Natural killer cell treated with Interleukin-12 subunit alpha and Interleukin-12 subunit beta and Interleukin-15 and Interleukin-18, amount 100 ng/mL, for 72 hours (primary cell): ENCODE measurements around the gene TFCP2. TPM values are rescaled to one million over a fixed set of nuclear protein-coding genes. Genes with fewer than 3 reads are reported as not detected.

Source experiments
- ATAC-seq, 2 donors: fragments of 150-1000 bp; cut with Tn5 transposase in 1 of 2; sonication (Bioruptor Pico), chemical (Tn5 transposase) in 1 of 2; 2 replicates each; pipeline ENCODE4 v1.10.0; 2021
- DNase-seq: peaks from one replicate; pipeline ENCODE4 v3.0.0; 2022; ENCODE audit warnings: low spot score
- H3K27ac Mint-ChIP-seq, 2 donors: 1 replicate in 1 of 2; 2 replicates in 1 of 2; pipeline ENCODE4 v1.8.0; 2022; ENCODE audit warnings: mixed read lengths in 2 of 2, mild to moderate bottlenecking in 1 of 2, moderate library complexity in 1 of 2
- H3K27me3 Mint-ChIP-seq, 2 donors: 1 replicate in 1 of 2; 2 replicates in 1 of 2; pipeline ENCODE4 v1.8.0; 2022; ENCODE audit warnings: mixed read lengths in 2 of 2
- H3K36me3 Mint-ChIP-seq: one replicate; pipeline ENCODE4 v1.8.0; 2022; ENCODE audit warnings: mixed read lengths
- H3K4me1 Mint-ChIP-seq, 2 donors: 1 replicate in 1 of 2; 2 replicates in 1 of 2; pipeline ENCODE4 v1.8.0; 2022; ENCODE audit warnings: low read depth in 2 of 2, mixed read lengths in 2 of 2, mild to moderate bottlenecking in 1 of 2
- H3K4me3 Mint-ChIP-seq: one replicate; pipeline ENCODE4 v1.8.0; 2022; ENCODE audit warnings: mixed read lengths
- H3K9me3 Mint-ChIP-seq: 2 replicates; pipeline ENCODE4 v1.8.0; 2022; ENCODE audit warnings: mixed read lengths
- total RNA-seq, 2 donors: library from RNA; stranded (reverse); gene quantifications; one replicate each; pipeline ENCODE4 v1.2.3, GENCODE V29; 2022

TFCP2 gene
- total RNA-seq, 2 donors from 2014 or later: 33.0 to 46.0 TPM

DNA sequence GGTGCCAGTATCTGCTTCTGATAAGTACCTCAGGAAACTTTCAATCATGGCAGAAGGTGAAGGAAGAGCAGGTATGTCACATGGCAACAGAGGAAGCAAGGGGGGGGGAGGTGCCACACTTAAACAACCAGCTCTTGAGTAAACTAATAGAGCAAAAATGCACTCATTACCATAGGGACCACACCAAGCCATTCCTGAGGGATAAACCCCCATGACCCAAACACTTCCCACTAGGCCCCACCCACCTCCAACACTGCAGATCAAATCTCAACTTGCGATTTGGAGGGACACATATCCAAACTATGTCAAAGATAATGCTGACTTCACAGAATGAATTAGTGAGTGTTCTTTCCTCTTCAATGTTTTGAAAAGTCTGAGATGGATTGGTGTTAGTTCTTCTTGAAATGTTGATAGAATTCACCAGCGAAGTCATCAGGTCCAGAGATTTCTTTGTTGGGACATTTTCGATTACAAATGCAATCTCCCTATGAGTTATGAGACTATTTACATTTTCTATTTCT lies 16.6 kb downstream of the TFCP2 start:
- ATAC-seq (no peak), DNase-seq (no peak)
- H3K27me3 Mint-ChIP-seq: no peaks in the 10 kb centered on the region
- H3K36me3 Mint-ChIP-seq: no peaks in the 10 kb centered on the region
- no peaks in the 10 kb centered on the region for H3K9me3 Mint-ChIP-seq
- H3K4me1 Mint-ChIP-seq: peaks cover 16 to 22% of the 10 kb centered on the region in 2 donors
- H3K27ac Mint-ChIP-seq: no peak overlapping the region
- H3K4me3 Mint-ChIP-seq: no peak overlapping the region

DNA sequence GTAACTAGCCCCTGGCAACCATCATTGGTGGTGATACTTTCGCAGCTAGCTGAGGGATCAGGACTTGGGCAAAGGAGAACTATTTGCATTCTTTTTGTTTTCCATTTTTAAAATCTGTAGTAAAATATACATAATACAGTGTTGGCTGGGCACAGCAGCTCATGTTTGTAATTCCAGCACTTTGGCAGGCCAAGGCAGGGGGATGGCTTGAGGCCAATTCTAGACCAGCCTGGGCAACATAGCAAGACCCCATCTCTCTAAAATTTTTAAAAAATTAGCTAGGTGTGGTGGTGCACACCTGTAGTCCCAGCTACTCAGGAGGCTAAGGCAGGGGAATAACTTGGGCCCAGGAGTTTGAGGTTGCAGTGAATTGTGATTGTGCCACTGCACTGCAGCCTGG lies 20.0 kb downstream of the TFCP2 start:
- ATAC-seq (no peak), DNase-seq (no peak)
- Mint-ChIP-seq H3K27me3 (no peaks in the 10 kb centered on the region), H3K27ac (no peak overlapping the region), H3K9me3 (no peaks in the 10 kb centered on the region), H3K4me3 (no peak overlapping the region), H3K4me1 (peaks cover 12 to 27% of the 10 kb centered on the region in 2 donors), H3K36me3 (no peaks in the 10 kb centered on the region)

GRCh38 chr12:51150777-51151176 lies 22.2 kb downstream of the TFCP2 start:
- Mint-ChIP-seq H3K27me3 (no peaks in the 10 kb centered on the region), H3K9me3 (no peaks in the 10 kb centered on the region), H3K4me3 (no peak overlapping the region), H3K4me1 (peaks cover 12 to 32% of the 10 kb centered on the region in 2 donors), H3K27ac (no peak overlapping the region), H3K36me3 (no peaks in the 10 kb centered on the region)
- ATAC-seq (no peak), DNase-seq (no peak)

DNA sequence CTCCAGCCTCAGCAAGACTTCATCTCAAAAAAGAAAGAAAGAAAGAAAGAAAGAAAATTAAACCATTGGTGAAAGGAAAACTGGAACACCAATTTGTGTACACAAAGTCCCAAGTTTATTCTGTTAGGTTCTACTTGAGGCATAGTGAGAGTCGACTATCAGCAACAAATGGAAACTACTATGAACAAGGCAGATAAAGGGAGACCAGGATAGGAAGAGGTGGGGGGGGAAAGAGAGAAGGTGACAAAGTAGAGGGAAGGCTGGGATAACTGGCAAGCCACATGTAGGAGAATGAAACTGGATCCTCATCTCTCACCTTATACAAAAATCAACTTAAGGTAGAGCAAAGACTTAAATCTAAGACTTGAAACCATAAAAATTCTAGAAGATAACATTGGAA lies 25.6 kb downstream of the TFCP2 start:
- Mint-ChIP-seq H3K27me3 (no peaks in the 10 kb centered on the region), H3K36me3 (peaks cover 6% of the 10 kb centered on the region), H3K4me1 (peaks cover 14 to 33% of the 10 kb centered on the region in 2 donors), H3K9me3 (no peaks in the 10 kb centered on the region), H3K4me3 (no peak overlapping the region), H3K27ac (no peak overlapping the region)
- no peak for ATAC-seq
- DNase-seq: no peak

GRCh38 chr12:51139292-51139844 lies 33.6 kb downstream of the TFCP2 start:
- no peak overlapping the region for H3K27ac Mint-ChIP-seq
- H3K4me1 Mint-ChIP-seq: peaks cover 9 to 11% of the 10 kb centered on the region in 2 donors
- ATAC-seq: no peak
- H3K36me3 Mint-ChIP-seq: peaks cover 6% of the 10 kb centered on the region
- no peaks in the 10 kb centered on the region for H3K27me3 Mint-ChIP-seq
- no peak overlapping the region for H3K4me3 Mint-ChIP-seq
- no peak for DNase-seq
- no peaks in the 10 kb centered on the region for H3K9me3 Mint-ChIP-seq

DNA sequence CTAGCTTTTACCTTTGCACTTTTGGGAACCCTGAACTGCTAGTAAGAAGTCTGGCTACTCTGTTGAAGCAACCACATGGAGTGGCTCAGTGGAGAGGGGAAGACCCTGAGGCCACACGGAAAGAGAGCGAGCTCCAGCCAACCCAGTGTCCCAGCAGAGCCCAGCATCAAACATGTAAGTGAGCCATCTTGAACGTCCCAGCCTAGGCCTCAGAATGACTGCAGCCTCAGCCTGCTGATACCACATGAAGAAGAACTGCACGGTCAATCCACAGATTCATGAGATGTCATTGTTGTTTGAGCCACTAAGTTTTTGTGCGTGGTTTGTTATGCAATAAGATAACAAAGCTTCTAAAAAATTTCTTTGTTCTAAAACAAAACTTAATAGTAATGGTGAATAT lies 40.2 kb downstream of the TFCP2 start:
- Mint-ChIP-seq H3K4me3 (no peak overlapping the region), H3K27ac (no peak overlapping the region), H3K36me3 (no peaks in the 10 kb centered on the region), H3K4me1 (no peaks in the 10 kb centered on the region), H3K27me3 (no peaks in the 10 kb centered on the region), H3K9me3 (no peaks in the 10 kb centered on the region)
- ATAC-seq (no peak), DNase-seq (no peak)

- H3K9me3 Mint-ChIP-seq: no peaks in the 10 kb centered on the region
- H3K4me3 Mint-ChIP-seq: no peak overlapping the region
- no peaks in the 10 kb centered on the region for H3K27me3 Mint-ChIP-seq
- no peak overlapping the region for H3K27ac Mint-ChIP-seq
- H3K36me3 Mint-ChIP-seq: no peaks in the 10 kb centered on the region
- DNase-seq: no peak
- H3K4me1 Mint-ChIP-seq: peaks cover 0 to 2% of the 10 kb centered on the region in 2 donors
- ATAC-seq: no peak
Observed at GRCh38 chr12:51131745-51132521, 41.0 kb downstream of the TFCP2 start.

DNA sequence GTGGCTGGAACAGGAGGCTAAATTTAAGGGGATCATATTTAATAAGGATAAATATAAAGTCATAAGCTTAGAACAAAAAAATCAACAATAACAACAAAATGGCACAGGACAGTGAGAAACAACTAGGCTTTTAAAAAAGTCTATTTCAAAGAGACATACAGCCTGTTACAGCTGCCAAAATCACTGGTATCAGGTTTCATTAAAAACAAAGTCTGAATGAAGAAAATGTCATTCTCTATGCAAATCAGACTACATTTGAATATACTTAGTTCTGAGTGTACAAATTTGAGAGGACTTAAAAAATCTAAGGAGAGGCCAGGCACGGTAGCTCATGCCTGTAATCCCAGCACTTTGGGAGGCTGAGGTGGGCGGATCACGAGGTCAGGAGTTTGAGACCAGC lies 44.0 kb downstream of the TFCP2 start:
- DNase-seq (no peak), ATAC-seq (no peak)
- Mint-ChIP-seq H3K36me3 (no peaks in the 10 kb centered on the region), H3K4me1 (peaks cover 4 to 5% of the 10 kb centered on the region in 2 donors), H3K27me3 (no peaks in the 10 kb centered on the region), H3K9me3 (no peaks in the 10 kb centered on the region), H3K27ac (no peak overlapping the region), H3K4me3 (no peak overlapping the region)

- Mint-ChIP-seq H3K27ac (peak overlapping the region in 1 of 2 donors; percentile 22), H3K9me3 (no peaks in the 10 kb centered on the region), H3K4me1 (peaks cover 4 to 5% of the 10 kb centered on the region in 2 donors), H3K27me3 (no peaks in the 10 kb centered on the region), H3K36me3 (no peaks in the 10 kb centered on the region), H3K4me3 (no peak overlapping the region)
- ATAC-seq: no peak
- DNase-seq: no peak
Observed at GRCh38 chr12:51127050-51127729, 45.7 kb downstream of the TFCP2 start.

DNA sequence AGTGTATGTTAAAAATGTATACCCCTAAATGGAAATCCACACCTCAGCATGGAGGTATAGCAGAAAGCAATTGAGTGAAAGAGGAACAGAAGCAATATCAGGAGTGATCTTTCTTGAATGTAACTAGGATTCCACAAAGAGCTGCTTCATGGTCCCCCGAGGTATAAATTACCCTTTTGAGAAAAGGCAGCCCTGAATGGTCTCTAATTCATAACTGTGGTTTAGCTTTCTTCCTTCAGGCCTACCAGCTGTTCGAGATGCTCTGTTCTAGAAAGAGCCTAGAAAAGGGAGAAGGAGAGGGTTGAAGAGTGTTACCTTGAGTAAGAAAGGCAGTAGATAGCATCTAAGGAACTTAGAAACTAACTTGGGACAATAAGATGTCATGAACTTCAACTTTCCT lies 46.6 kb downstream of the TFCP2 start:
- Mint-ChIP-seq H3K27ac (peak overlapping the region in 1 of 2 donors; percentile 22), H3K4me3 (no peak overlapping the region)
- no peak for ATAC-seq

GRCh38 chr12:51124504-51124903 lies 48.4 kb downstream of the TFCP2 start:
- Mint-ChIP-seq H3K4me3 (no peak overlapping the region), H3K4me1 (peaks cover 4 to 5% of the 10 kb centered on the region in 2 donors), H3K27ac (no peak overlapping the region), H3K36me3 (no peaks in the 10 kb centered on the region), H3K9me3 (no peaks in the 10 kb centered on the region), H3K27me3 (no peaks in the 10 kb centered on the region)
- ATAC-seq: no peak
- no peak for DNase-seq

More for the DNA sequence above, 46.6 kb downstream of the TFCP2 start:
- DNase-seq: no peak
- Mint-ChIP-seq H3K4me1 (peaks cover 4 to 5% of the 10 kb centered on the region in 2 donors), H3K9me3 (no peaks in the 10 kb centered on the region), H3K36me3 (no peaks in the 10 kb centered on the region), H3K27me3 (no peaks in the 10 kb centered on the region)

DNA sequence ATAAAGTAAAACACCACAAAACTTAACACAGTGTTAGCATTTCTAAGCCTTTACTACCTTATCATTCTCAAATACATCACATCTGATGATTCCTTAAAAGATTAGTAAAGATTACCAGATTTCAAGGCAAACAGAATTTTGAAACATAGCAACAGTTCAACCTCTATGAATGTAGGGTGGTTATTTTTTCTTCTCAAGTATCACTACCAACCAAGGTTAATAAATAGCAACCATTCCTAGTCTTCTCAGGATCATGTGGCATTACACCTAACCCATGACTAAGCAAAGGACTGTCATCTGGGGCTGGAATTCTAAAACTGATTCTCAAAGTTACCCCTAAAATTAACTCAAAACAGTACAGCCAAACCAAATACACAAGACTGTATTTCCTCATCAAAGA lies 50.1 kb downstream of the TFCP2 start:
- no peak for ATAC-seq
- Mint-ChIP-seq H3K4me1 (peaks cover 4 to 5% of the 10 kb centered on the region in 2 donors), H3K27me3 (no peaks in the 10 kb centered on the region), H3K4me3 (no peak overlapping the region), H3K9me3 (no peaks in the 10 kb centered on the region), H3K36me3 (no peaks in the 10 kb centered on the region), H3K27ac (no peak overlapping the region)
- DNase-seq: no peak

DNA sequence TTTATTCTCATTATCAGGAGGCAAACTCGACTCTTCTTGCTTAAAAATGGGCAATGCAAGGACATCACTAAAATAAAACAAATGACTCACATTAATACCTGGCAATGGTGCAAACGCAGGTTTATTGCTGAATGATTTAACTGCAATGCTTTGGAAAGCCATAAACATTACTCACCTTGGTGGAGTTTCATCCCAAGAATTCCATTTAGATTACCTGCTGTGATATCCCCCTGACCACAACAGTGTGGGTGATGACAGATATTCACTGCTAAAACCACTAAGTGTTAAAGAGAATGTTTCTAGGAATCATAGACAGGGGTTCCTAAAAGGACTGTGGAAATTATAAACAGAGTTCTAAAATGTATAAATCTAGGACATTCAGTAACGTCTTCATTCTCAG lies 54.2 kb downstream of the TFCP2 start:
- H3K27ac Mint-ChIP-seq: no peak overlapping the region
- DNase-seq (no peak), ATAC-seq (no peak)
- H3K4me1 Mint-ChIP-seq: no peaks in the 10 kb centered on the region
- no peak overlapping the region for H3K4me3 Mint-ChIP-seq
- H3K27me3 Mint-ChIP-seq: no peaks in the 10 kb centered on the region
- H3K36me3 Mint-ChIP-seq: peaks cover 13% of the 10 kb centered on the region
- no peaks in the 10 kb centered on the region for H3K9me3 Mint-ChIP-seq

GRCh38 chr12:51115533-51115932 lies 57.4 kb downstream of the TFCP2 start:
- no peak for ATAC-seq
- Mint-ChIP-seq H3K27me3 (no peaks in the 10 kb centered on the region), H3K36me3 (peaks cover 15% of the 10 kb centered on the region), H3K4me1 (peaks cover 0 to 3% of the 10 kb centered on the region in 2 donors), H3K4me3 (no peak overlapping the region), H3K9me3 (no peaks in the 10 kb centered on the region), H3K27ac (no peak overlapping the region)
- DNase-seq: no peak
